Gastrocnemius medialis (tissue), 4 donors: ENCODE results near the gene FBXL3. TPM values are rescaled to one million over a fixed set of nuclear protein-coding genes. Genes with fewer than 3 reads are reported as not detected.

Experiments used
- ATAC-seq, 2 donors: fragments of 150-250 bp; one replicate each; pipeline ENCODE4 v1.9.1; 2016
- DNase-seq, 2 donors: peaks; one replicate each; pipeline ENCODE4 v3.0.0-alpha.2; 2019
- H3K27ac ChIP-seq, 4 donors: fragments of 200-600 bp; sonication (generic); 1 replicate in 1 of 4; 2 replicates in 3 of 4; pipeline ENCODE4 v1.5.1; 2016 to 2018; ENCODE audit warnings: mild to moderate bottlenecking in 2 of 4, moderate library complexity in 1 of 4
- H3K27me3 ChIP-seq, 3 donors: fragments of 200-600 bp; sonication (generic) in 2 of 3; 1 replicate in 1 of 3; 2 replicates in 2 of 3; pipeline versions ENCODE4 v1.5.1 to v1.6.0; 2016 to 2019; ENCODE audit warnings: mild to moderate bottlenecking in 1 of 3, moderate library complexity in 1 of 3
- H3K36me3 ChIP-seq, 2 donors: fragments of 200-600 bp; sonication (generic) in 1 of 2; one replicate each; pipeline ENCODE4 v1.5.1; 2017 to 2018
- H3K4me1 ChIP-seq, 2 donors: fragments of 200-600 bp; sonication (generic) in 1 of 2; one replicate each; pipeline ENCODE4 v1.5.1; 2016 to 2017; ENCODE audit warnings: mild to moderate bottlenecking in 2 of 2
- H3K4me3 ChIP-seq, 4 donors: fragments of 200-600 bp; sonication (generic) in 3 of 4; 1 replicate in 1 of 4; 2 replicates in 3 of 4; pipeline ENCODE4 v1.5.1; 2016 to 2019; ENCODE audit warnings: mild to moderate bottlenecking in 2 of 4
- H3K9me3 ChIP-seq, 3 donors: fragments of 200-600 bp; sonication (generic) in 2 of 3; 1 replicate in 1 of 3; 2 replicates in 2 of 3; pipeline ENCODE4 v1.5.1; 2016 to 2019
- CTCF ChIP-seq, 5 experiments: fragments of 450-650 bp in 3 of 5; fragments of 200-600 bp in 2 of 5; sonication (generic) in 2 of 5; IDR thresholded peaks in 4 of 5; conservative IDR thresholded peaks in 1 of 5; 1 replicate in 4 of 5; 2 replicates in 1 of 5; pipeline ENCODE4 v1.5.1; 2016 to 2019; ENCODE audit warnings: antibody characterized with exemption in 5 of 5, mild to moderate bottlenecking in 3 of 5, moderate library complexity in 3 of 5
- POLR2A ChIP-seq, 2 donors: fragments of 450-650 bp; IDR thresholded peaks; one replicate each; pipeline ENCODE4 v1.6.1; 2017; ENCODE audit warnings: antibody characterized with exemption in 2 of 2, mild to moderate bottlenecking in 2 of 2, moderate library complexity in 2 of 2
- in situ Hi-C, 4 donors: fragments of 200-750 bp; cut with MboI; loops; one replicate each; pipeline versions ENCODE4 v1.15.0 to v1.8.0; 2017; ENCODE audit warnings: low sequenced_read_pairs in 4 of 4
- intact Hi-C: fragments of 100-400 bp; cut with DNase I; formaldehyde crosslinking; loops from one replicate; pipeline ENCODE4 v1.15.1; 2023; ENCODE audit warnings: low total_unique reads
- total RNA-seq, 4 donors: library from RNA; depleted of rRNA; stranded (reverse); fragments of >200 nt; gene quantifications; one replicate each; pipeline versions ENCODE4 v1.1.0 to v1.2.3, GENCODE V29; 2016

Gene FBXL3
- total RNA-seq, result 10 to 100 TPM; 50.6 to 75.6 (median 64.4) TPM

DNA sequence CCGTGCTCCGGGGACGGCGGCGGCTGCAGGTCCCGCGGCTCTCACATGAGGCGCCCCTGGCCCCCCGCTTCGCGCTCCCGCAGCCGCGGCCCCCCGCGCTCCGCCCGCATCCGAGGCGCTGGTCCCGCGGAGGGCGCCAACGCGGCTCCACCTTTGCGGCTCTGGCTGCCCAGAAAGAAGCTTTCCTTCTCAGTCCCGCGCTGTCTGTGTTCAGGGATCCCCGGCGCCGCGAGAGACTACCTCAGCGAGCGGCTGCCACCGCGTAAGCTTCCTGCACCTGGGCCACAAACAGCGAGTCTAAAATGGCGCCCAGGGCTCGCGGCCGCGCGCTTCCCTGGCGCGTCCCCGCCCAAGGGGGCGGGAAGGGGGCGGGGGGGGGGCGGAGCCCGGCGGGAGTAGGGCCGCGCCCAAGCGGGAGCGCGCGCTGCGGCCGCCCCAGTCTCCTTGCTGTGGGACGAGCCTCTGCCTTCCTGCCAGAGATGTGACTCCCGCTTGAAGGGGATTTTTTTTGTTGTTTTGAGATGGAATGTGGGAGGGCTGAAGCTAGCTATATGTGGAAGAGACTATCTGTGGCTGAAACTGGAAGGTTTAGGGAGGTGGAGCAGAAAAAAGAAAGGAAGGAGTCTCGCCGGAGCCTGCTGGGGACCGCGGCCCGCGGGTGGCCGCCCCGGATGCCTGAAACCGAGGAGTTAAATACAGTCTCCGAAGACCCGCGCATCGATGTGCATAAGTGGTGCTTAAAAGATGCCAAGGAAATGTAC, at the start of gene FBXL3:
FBXL3 (minus strand) TSS at position 299 of the 761 bp plus-strand sequence. CDS start 5,299 bp downstream, outside the sequence.
- DNase-seq (peak; percentile 67 to 80), ATAC-seq (peak; percentile 70 to 72)
- intact Hi-C loops (loop anchor here (1.0 to 10.0 kb wide), 4 partner anchors 22 to 300 kb away; partner anchors contain the start of genes CLN5, KCTD12 and MYCBP2), in situ Hi-C loops (no loop called here)
- peaks cover 43 to 51% of the 10 kb centered on the region in 2 donors for H3K4me1 ChIP-seq
- H3K27me3 ChIP-seq, result no peaks in the 10 kb centered on the region
- no peaks in the 10 kb centered on the region for H3K9me3 ChIP-seq
- H3K27ac ChIP-seq, result peak within 1 kb of the TSS; percentile 93 to 100 (median 96)
- no peaks in the 10 kb centered on the region for H3K36me3 ChIP-seq
- peak in 1 of 5 experiments; percentile 9 for TF ChIP-seq CTCF (IDR thresholded peaks at IDR 0.05 in 4 of 5, conservative IDR thresholded peaks at IDR 0.05 in 1 of 5)
- peak; percentile 57 to 77 for TF ChIP-seq POLR2A (IDR thresholded peaks at IDR 0.05)
- peak within 1 kb of the TSS; percentile 65 to 98 (median 78) for H3K4me3 ChIP-seq

DNA sequence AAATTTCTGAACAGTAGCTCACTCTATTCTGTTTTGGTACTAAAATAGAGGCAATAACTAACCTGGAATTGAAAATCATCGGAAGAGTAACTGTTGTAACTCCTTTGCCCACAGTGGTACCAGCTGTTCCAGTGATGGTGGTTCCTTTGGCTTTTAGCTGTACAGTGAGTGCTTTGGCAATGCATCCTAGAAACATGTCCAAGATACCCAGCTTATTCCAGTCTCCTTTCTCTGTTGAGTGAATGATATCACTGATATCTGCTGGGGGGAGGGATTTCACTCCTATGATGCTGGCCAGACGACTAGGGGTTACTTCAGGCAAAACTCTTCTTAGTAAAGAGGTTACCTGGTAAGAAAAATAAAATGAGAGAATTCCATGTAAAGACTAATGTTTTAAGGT, 40.6 kb upstream of the FBXL3 start:
- Histone ChIP-seq H3K4me3 (no peak overlapping the region), H3K27me3 (no peaks in the 10 kb centered on the region), H3K4me1 (no peaks in the 10 kb centered on the region), H3K27ac (no peak overlapping the region), H3K9me3 (no peaks in the 10 kb centered on the region), H3K36me3 (peaks cover 0 to 48% of the 10 kb centered on the region in 2 donors)
- TF ChIP-seq CTCF (IDR thresholded peaks at IDR 0.05 in 4 of 5, conservative IDR thresholded peaks at IDR 0.05 in 1 of 5), result no peak
- no peak for TF ChIP-seq POLR2A (IDR thresholded peaks at IDR 0.05)
- no peak for DNase-seq
- in situ Hi-C loops, result no loop called here
- intact Hi-C loops, result no loop called here
- no peak for ATAC-seq

DNA sequence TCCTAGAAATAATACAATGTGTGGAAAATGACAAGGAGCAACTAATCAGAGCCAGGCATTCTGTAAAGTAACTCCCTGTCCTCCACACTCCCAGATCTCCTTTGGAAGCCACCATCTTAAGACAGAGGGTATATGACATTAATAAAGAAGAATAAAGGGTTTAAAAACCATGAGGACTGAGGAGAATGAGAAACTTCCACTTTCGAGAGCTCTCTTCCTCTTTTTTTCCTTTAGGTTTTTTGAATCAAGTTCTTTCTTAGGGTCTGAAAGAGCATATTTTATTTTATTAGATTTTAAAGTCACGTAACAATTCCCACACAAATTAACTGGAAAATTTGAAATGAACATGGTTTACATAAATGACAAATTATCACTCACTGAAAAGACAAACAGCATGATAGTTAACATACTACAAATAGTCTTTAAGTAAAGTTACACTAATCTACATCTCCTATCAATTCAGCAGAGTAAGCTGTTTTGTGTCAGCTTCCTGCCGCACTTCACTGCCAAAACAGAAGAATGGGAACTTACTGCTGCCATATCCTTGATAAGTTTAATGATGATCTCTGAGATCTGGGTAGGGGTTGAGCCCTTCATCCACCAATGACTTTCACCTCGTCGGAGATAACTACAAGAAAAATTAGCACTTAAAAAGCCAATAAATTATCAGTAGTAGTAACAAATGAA, 38.6 kb upstream of the FBXL3 start:
- intact Hi-C loops, result no loop called here
- ATAC-seq, result no peak
- TF ChIP-seq POLR2A (IDR thresholded peaks at IDR 0.05) (no peak), CTCF (IDR thresholded peaks at IDR 0.05 in 4 of 5, conservative IDR thresholded peaks at IDR 0.05 in 1 of 5) (no peak)
- in situ Hi-C loops, result no loop called here
- Histone ChIP-seq H3K4me3 (no peak overlapping the region), H3K27ac (no peak overlapping the region), H3K36me3 (peaks cover 0 to 63% of the 10 kb centered on the region in 2 donors), H3K4me1 (no peaks in the 10 kb centered on the region), H3K9me3 (no peaks in the 10 kb centered on the region), H3K27me3 (no peaks in the 10 kb centered on the region)
- DNase-seq, result no peak

GRCh38 chr13:77062097-77062496, 35.1 kb upstream of the FBXL3 start:
- no peak for DNase-seq
- H3K4me1 ChIP-seq, result no peaks in the 10 kb centered on the region
- in situ Hi-C loops (no loop called here), intact Hi-C loops (no loop called here)
- no peak overlapping the region for H3K4me3 ChIP-seq
- H3K9me3 ChIP-seq, result no peaks in the 10 kb centered on the region
- H3K27me3 ChIP-seq, result no peaks in the 10 kb centered on the region
- TF ChIP-seq CTCF (IDR thresholded peaks at IDR 0.05 in 4 of 5, conservative IDR thresholded peaks at IDR 0.05 in 1 of 5), result no peak
- ATAC-seq, result no peak
- H3K27ac ChIP-seq, result no peak overlapping the region
- peaks cover 0 to 46% of the 10 kb centered on the region in 2 donors for H3K36me3 ChIP-seq
